H7 (cell line): Measurements from ENCODE around the gene PPIF. TPM values are rescaled to one million over a fixed set of nuclear protein-coding genes. Genes with fewer than 3 reads are reported as not detected.
A peak's percentile ranks its signal among the peaks of the same experiment; 100 is the strongest.

Source experiments
- DNase-seq: peaks from one replicate; pipeline ENCODE4 v3.0.0; 2012
- H3K27me3 ChIP-seq: 2 replicates; pipeline ENCODE4 v1.6.0; 2011; ENCODE audit warnings: mild to moderate bottlenecking, low read length; ENCODE audit not compliant: control insufficient read depth, insufficient read depth
- H3K36me3 ChIP-seq: replicated peaks from 2 replicates; pipeline ENCODE4 v1.5.1; 2011; ENCODE audit warnings: low read length; ENCODE audit not compliant: control insufficient read depth, insufficient read depth
- H3K4me3 ChIP-seq: 2 replicates; pipeline ENCODE4 v1.5.1; 2011; ENCODE audit warnings: low read depth, mild to moderate bottlenecking, control low read depth, low read length, moderate library complexity; ENCODE audit not compliant: insufficient read depth
- total RNA-seq: library from RNA; depleted of rRNA; stranded (reverse); fragments of >200 nt; shearing (Covaris generic); gene quantifications from 2 replicates; pipeline ENCODE4 v1.2.3, GENCODE V29; 2014

The PPIF gene
- total RNA-seq, 1 experiment from 2014 or later: 87.5 TPM

DNA sequence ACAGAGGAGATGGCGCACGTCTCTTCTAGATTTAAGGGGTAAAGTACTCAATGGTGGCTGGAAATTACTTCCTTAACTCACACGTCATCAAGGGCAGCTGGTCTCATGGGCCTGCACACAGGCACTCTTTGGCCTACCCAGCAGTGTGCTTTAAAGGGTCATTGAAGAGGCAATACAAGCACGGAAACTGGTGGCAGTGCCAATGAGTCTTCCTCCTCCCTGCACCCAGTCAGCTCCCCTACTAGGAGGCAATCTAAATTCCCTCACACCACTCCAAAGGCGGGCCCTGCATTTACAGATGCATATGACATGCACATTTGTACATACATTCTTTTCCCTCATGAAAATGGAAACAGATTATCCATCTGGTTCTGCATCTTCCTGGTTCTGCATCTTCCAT is 47.4 kb downstream of the PPIF start:
- no peaks in the 10 kb centered on the region for H3K27me3 ChIP-seq
- H3K4me3 ChIP-seq: no peak overlapping the region
- H3K36me3 ChIP-seq: no peaks in the 10 kb centered on the region; the same call in 1 of the 2 replicates
- no peak for DNase-seq

DNA sequence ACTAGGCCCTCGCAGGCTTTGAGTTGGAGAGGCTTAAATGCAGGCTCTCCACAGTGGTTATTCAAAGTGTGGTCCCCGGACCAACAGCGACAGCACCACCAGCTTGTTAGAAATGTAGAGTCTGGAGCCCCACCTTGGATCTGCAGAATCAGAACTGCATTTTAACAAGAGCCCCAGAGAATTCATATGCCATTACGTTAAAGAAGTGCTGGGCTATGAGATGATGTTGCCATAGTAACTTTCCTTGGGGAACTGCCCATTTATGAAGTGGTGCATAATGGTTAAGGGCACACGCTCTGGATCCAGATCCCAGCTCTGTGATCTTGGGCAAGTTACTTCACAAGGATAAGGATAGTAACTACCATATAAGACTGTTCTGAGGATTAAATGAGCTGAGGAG is 49.3 kb downstream of the PPIF start:
- Histone ChIP-seq H3K27me3 (no peaks in the 10 kb centered on the region), H3K4me3 (no peak overlapping the region), H3K36me3 (no peaks in the 10 kb centered on the region; the same call in 1 of the 2 replicates)
- DNase-seq: no peak

DNA sequence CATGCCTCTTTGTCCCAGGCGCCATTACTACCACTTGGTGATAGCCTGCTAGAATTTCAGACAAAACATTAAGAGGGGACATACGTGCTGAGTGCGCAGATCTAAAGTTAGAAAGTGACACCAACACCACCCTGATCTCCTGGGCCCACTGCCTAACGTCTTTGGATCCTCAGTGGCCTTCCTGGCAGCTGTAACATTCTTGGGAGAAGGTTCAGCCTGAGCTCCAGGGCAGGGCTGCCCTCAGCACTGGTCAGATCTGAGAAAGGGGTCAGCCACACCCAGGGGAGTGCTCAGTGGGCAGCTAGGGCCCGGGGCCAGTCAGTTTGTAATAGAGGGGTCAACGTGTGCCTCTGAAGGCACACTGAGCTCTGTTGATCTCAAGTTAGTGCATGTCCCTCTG is 49.8 kb downstream of the PPIF start:
- H3K4me3 ChIP-seq: no peak overlapping the region
- no peaks in the 10 kb centered on the region; the same call in 1 of the 2 replicates for H3K36me3 ChIP-seq
- H3K27me3 ChIP-seq: no peaks in the 10 kb centered on the region
- no peak for DNase-seq

DNA sequence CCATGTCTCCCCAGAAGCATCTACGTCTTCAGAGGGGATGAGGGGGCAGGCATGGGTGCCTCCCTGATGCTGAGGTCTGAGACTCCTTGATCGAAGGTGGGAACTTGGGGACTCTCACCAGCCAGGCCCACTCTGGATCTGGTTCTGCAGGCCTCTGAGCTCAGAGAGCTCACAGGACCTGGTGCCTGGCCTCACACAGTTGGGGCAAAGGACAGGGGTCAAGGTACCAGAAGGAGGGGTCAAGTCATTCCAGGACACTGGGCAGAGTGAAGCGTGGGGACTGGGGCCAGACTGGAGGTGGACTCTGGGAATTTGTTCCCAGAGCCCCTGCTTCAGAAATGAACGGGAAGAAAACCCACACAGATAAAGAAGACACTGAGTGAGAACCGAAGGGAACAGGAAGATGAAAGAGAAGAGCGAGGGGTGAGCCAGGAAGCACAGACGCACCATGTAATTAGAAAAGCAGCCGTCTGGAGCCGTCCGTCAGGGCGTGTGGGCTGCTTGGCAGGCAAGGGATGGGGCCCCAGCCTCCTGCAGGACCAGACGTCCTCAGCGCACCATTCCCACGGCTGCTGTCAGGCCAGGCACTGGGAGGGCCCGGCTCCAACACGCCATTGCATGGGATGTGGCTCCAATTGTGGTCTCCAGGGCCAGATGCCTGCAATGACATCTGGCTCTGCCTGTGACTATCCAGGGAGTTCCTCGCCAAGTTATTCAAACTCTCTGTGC is 50.5 kb downstream of the PPIF start:
- no peaks in the 10 kb centered on the region for H3K27me3 ChIP-seq
- no peak overlapping the region for H3K4me3 ChIP-seq
- H3K36me3 ChIP-seq: no peaks in the 10 kb centered on the region; the same call in 1 of the 2 replicates
- no peak for DNase-seq

DNA sequence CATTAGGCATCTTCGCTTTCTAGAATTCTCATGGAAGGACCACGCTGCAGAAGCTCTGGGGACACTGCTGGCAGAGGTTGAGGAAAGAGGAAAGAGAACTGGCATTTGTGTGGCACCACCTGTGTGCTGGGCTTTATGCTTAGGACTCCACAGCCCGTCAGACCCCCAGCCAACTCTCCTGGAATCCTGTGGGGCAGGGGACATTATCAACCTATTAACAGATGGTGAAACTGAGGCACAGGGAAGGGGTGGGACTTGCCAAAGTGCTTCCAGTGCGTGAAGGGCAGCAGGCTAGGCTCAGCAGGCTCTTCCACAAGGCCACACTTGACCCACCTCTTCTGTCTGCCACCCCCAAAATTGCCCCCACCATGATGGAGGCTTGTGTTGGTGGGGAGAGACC is 51.4 kb downstream of the PPIF start:
- no peaks in the 10 kb centered on the region; the same call in 1 of the 2 replicates for H3K36me3 ChIP-seq
- H3K27me3 ChIP-seq: no peaks in the 10 kb centered on the region
- no peak for DNase-seq
- H3K4me3 ChIP-seq: no peak overlapping the region

DNA sequence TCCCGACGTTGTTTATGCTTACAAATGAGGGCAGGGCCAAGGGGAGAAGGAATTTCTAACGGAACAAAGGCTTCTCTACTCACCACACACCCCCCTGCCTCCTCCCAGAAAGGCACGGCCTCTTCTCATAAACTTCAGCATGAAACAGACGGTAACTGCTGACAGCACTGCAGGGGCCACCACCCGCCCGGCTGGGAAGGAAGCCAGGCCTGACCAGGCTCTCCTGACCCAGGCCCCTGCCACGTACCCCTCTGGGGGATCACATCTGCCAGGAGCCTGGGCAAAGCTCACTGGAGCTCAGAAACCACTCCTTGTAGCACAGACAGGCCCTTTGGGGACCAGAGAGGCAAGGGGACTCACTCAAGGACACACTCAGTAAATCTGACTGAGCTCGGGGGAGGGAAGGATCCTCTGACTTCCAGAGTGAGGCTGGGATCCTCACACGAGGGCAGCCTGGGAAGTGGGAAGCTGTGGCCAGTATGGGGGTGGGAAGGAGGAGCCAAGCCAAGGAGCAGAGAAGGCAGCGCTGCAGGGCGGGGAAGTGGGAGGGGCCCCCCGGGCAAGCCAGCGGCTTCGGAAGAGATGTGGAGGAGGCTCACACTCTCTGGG is 52.1 kb downstream of the PPIF start:
- Histone ChIP-seq H3K4me3 (no peak overlapping the region), H3K27me3 (no peaks in the 10 kb centered on the region), H3K36me3 (no peaks in the 10 kb centered on the region; the same call in 1 of the 2 replicates)
- DNase-seq: peak; percentile 95

DNA sequence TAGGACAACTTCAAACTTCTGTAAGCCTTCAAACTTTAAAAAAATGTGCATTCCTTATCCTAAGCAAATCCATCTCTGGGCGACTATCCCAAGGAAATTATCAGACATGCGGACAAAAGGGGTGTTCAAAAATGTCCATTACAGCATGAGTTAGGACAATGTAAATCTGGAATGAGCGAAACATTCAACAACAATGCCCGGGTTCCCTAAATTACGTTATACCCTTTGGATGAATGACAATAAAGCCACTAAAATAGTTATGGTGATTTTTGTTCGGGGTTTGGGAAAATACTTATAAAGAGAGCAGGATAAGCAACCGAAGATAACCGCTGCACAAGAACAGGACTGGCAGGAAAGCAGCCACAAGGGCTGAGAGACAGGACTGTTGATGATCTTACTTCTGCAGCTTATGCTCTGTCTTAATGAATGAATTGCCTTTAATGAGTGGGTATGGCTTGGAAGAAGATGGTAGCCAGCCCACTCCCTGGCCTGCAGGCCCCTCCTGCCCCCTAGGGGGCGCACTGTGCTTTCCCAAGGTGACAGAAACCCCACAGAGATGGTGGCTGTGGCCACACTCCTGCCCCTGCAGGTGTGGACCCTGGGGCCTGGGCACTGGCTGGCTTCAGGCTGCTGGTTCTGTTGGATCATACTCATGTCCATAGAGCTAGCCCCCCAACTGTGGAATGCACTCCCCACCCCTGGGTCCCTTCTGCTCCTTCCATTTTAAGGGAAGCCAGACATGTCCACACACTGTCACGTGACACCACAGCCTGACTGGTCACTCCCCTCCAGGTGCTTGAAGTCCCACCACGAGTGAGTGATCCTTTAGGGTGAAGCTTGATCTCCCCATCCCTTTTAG is 53.1 kb downstream of the PPIF start:
- Histone ChIP-seq H3K27me3 (no peaks in the 10 kb centered on the region), H3K36me3 (no peaks in the 10 kb centered on the region; the same call in 1 of the 2 replicates), H3K4me3 (no peak overlapping the region)
- peak; percentile 92 for DNase-seq

DNA sequence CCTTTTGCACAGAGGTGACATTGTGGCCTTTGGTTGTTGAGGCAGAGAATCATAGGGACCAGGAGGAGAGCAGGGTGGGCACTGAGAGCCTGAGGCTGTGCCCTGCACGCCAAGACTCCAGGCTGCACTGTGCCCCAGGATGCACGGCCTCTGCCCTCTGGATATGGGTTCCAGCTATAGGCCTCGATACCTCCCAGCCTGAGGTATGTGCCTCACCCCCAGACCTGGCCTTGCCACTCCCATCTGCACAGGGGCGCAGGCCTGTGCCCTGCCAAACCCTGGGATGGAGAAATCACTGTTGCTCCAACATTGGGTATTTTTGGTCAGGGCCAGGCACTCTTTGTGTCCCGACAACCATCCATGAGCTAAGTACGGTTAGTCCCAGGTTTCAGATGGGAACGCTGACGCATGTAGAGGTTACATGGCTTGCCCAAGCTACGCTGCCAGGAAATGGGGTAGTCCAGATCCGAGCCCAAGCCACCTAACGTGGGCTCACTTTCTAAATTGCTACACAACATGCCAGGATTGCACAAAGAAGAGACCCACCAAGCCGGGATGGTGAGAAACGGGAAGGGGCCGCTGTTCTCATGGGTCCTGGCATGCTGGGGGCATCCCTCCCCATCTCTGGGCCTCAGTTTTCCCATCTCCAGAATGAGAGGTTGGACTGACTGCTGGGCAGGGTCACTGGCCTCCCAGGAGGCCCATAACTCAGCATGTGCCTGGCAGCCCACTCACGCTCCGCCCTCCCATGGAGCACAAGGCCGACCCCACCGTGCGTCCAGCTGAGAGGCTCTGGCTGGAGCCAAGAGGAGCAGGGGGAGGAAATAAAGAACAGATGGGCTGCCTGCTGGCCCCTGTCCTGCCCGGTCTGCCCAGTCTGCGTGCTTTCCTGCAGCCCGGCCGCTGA is 54.0 kb downstream of the PPIF start:
- DNase-seq: no peak

DNA sequence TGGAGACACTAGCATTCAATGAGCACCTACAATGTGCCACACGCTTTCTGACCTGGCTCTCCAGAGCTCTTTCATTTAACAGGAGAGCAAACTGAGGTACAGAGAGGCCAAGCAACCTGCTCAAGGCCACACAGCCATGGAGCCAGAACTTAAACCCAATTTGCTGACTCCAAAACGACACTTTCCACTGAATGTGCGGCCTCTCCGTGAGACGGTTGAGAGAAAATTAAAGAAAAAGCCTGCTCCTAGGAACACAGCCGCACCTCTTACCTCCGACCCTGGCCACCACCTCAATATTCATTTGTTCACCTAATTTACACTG is 55.3 kb downstream of the PPIF start:
- DNase-seq: no peak
- Histone ChIP-seq H3K4me3 (no peak overlapping the region), H3K36me3 (no peaks in the 10 kb centered on the region; the same call in 1 of the 2 replicates), H3K27me3 (no peaks in the 10 kb centered on the region)

More for the DNA sequence above, 54.0 kb downstream of the PPIF start:
- no peaks in the 10 kb centered on the region; the same call in 1 of the 2 replicates for H3K36me3 ChIP-seq
- H3K27me3 ChIP-seq: no peaks in the 10 kb centered on the region
- H3K4me3 ChIP-seq: no peak overlapping the region

DNA sequence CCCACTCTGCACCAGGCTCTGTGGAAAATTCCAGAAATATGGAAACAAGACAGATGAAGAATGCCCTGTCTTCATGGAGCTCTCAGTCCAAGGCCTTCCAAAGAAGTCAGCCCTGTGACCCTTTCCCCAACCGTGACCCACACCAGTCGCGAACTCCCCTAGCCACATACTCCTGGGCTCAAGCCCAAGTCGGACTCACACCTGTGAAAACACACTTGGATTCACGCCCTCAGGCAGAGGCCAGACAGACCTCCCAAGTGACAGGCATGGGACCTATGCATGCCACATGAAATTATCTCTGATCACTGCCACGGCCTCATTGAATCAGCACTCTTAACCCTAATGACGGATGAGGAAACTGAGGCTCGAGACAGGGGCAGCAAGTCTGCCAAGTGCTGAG is 55.7 kb downstream of the PPIF start:
- no peak for DNase-seq
- Histone ChIP-seq H3K4me3 (no peak overlapping the region), H3K36me3 (no peaks in the 10 kb centered on the region; the same call in 1 of the 2 replicates), H3K27me3 (no peaks in the 10 kb centered on the region)

DNA sequence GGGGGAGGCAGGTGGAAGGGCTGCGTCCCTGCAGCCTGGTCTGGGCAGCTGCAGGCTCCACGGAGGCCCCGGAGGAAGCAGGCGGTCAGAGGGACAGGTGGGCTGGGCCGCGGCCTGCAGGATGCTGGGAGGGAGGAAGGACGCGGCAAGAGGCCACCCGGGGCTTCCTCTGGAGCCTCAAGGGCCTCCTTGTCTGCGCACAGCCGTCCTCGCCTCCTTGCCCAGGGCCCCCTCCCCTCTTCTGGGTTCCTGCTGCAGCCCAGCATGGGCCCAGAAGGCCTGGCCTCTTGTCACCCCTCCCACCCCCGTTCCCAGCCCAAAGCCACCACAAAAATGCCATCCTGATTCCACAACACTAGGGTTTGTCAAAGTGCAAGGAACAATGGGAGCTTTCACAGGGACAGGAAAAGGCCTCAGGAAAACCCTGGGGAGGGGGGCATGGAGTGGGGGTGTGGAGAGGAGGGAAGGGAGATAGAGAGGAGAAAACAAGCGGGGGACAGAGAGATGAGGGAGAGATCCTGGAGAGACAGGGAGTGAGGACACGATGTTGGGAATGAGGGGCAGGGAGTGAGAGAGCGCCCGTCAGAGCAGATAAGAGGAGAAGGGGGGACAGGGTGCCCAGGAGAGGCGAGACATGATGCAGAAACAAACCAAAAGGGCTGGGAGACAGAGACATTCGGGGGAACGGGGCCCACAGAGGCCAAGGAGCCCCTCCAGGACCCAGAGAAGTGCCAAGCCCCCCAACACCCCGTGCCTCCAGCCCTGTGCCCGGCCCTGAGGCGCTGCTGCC is 56.4 kb downstream of the PPIF start:
- Histone ChIP-seq H3K36me3 (no peaks in the 10 kb centered on the region), H3K4me3 (no peak overlapping the region), H3K27me3 (no peaks in the 10 kb centered on the region)
- DNase-seq: peak; percentile 86

DNA sequence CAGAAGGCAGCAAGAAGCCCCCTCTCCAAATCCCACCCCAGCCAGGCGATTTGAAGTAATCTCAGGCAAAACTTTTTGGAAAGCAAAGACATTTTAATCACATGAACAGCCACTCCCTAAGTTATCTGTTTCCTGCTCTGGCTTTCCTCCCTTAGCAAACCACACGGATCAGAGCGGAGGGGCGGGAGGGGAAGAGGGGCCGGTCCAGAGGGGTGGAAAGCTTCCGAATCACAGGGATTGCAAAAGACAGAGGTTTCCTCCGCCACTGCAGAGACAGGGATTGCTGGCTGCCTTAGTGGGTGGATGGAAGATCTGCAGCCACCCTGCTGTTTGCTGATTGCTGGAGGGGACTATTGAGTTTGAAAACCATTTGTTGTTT is 57.0 kb downstream of the PPIF start:
- H3K36me3 ChIP-seq: no peaks in the 10 kb centered on the region
- DNase-seq: peak; percentile 85
- H3K4me3 ChIP-seq: no peak overlapping the region

DNA sequence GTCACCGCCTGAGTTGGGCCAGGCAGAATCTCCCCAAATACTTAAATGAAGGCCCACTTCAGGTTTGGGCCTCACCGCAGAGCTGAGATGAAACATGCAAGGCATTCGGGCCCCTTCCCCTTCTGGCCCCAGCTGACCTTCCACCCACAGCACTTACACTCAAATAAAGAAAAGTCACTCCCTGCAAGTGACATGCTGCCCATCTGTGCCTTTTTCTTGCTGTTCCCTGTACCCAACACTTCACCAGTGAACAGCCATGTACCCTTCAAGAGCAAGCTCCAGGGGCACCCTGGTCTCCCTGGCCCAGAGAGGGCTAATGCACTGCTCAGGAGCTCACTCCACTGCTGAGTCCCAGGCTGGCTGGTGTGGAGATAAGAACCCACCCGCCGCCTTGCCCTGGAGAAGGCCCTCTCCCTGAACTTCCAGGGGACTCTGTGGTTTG is 57.4 kb downstream of the PPIF start:
- H3K36me3 ChIP-seq: no peaks in the 10 kb centered on the region
- no peak for DNase-seq
- H3K27me3 ChIP-seq: no peaks in the 10 kb centered on the region
- no peak overlapping the region for H3K4me3 ChIP-seq

More for the DNA sequence above, 57.0 kb downstream of the PPIF start:
- no peaks in the 10 kb centered on the region for H3K27me3 ChIP-seq
